Caco-2 (cell line): ENCODE data around the gene ANKRD61. TPM values are rescaled to one million over a fixed set of nuclear protein-coding genes. Genes with fewer than 3 reads are reported as not detected.

Experiments used
- BruUV-seq: library from RNA; stranded (reverse); fragments of 400-500 nt; replicated peaks from 2 replicates; lab custom pipeline; 2021; lab: Mats Ljungman, UMichigan
- CTCF ChIA-PET: fragments of 300-600 bp; sonication (Branson Sonifier 250); formaldehyde crosslinking; loops from one replicate; lab custom pipeline; 2022; ENCODE audit warnings: antibody characterized with exemption; lab: Charles Lee
- POLR2A ChIA-PET: fragments of 300-600 bp; sonication (Branson Sonifier 250); formaldehyde crosslinking; loops from one replicate; lab custom pipeline; 2022; ENCODE audit warnings: antibody characterized with exemption; lab: Charles Lee
- DNase-seq, 2 experiments: peaks; one replicate each; pipeline versions ENCODE4 v3.0.0 to v3.0.0-alpha.2; 2020 to 2022
- H3K27me3 ChIP-seq: replicated peaks from 2 replicates; pipeline ENCODE4 v1.6.0; 2011; ENCODE audit warnings: low read length; ENCODE audit not compliant: control insufficient read depth, insufficient read depth
- H3K36me3 ChIP-seq: 2 replicates; pipeline ENCODE4 v1.5.1; 2011; ENCODE audit warnings: low read length; ENCODE audit not compliant: control insufficient read depth, insufficient read depth
- H3K4me1 ChIP-seq: fragments of 250-450 bp; sonication (Bioruptor Pico); 2 replicates; pipeline ENCODE4 v1.5.1; 2020; ENCODE audit warnings: mild to moderate bottlenecking
- H3K4me3 ChIP-seq: 2 replicates; pipeline ENCODE4 v1.5.1; 2011; ENCODE audit warnings: low read depth, mild to moderate bottlenecking, control low read depth, low read length
- H3K9me3 ChIP-seq: fragments of 250-450 bp; sonication (Bioruptor Pico); 2 replicates; pipeline ENCODE4 v1.5.1; 2020; ENCODE audit warnings: mild to moderate bottlenecking, moderate library complexity
- H3K27ac Mint-ChIP-seq: one replicate; pipeline ENCODE4 v1.8.0; 2022; ENCODE audit warnings: mixed read lengths; ENCODE audit not compliant: unreplicated experiment
- H3K27me3 Mint-ChIP-seq: one replicate; pipeline ENCODE4 v1.8.0; 2022; ENCODE audit warnings: mixed read lengths; ENCODE audit not compliant: insufficient read depth, unreplicated experiment
- H3K36me3 Mint-ChIP-seq: one replicate; pipeline ENCODE4 v1.8.0; 2022; ENCODE audit warnings: mild to moderate bottlenecking, mixed read lengths; ENCODE audit not compliant: insufficient read depth, unreplicated experiment
- H3K4me1 Mint-ChIP-seq: one replicate; pipeline ENCODE4 v1.8.0; 2022; ENCODE audit warnings: low read depth, mixed read lengths; ENCODE audit not compliant: unreplicated experiment
- H3K4me3 Mint-ChIP-seq: one replicate; pipeline ENCODE4 v1.8.0; 2022; ENCODE audit warnings: mild to moderate bottlenecking, moderate library complexity, mixed read lengths; ENCODE audit not compliant: unreplicated experiment
- H3K9me3 Mint-ChIP-seq: one replicate; pipeline ENCODE4 v1.8.0; 2022; ENCODE audit warnings: mixed read lengths; ENCODE audit not compliant: unreplicated experiment
- CTCF ChIP-seq, 2 experiments: fragments of 200-600 bp in 1 of 2; IDR thresholded peaks; 1 replicate in 1 of 2; 2 replicates in 1 of 2; pipeline versions ENCODE4 v1.5.1 to v1.8.0; 2011 to 2022; ENCODE audit warnings: antibody characterized with exemption in 1 of 2, control low read depth in 1 of 2, inconsistent platforms in 1 of 2, low read depth in 1 of 2, low read length in 1 of 2, mild to moderate bottlenecking in 1 of 2, moderate library complexity in 1 of 2; ENCODE audit not compliant: insufficient read depth in 1 of 2, severe bottlenecking in 1 of 2, unreplicated experiment in 1 of 2
- intact Hi-C: fragments of 100-400 bp; cut with micrococcal nuclease; formaldehyde crosslinking; loops from one replicate; pipeline ENCODE4 v1.10.0; 2022; ENCODE audit not compliant: unreplicated experiment
- total RNA-seq: library from RNA; stranded (reverse); gene quantifications from 2 replicates; pipeline ENCODE4 v1.2.3, GENCODE V29; 2022

Gene ANKRD61
- total RNA-seq, 1 experiment from 2014 or later = 0.32 TPM

- POLR2A ChIA-PET = no interaction called here
- H3K27ac Mint-ChIP-seq = peak overlapping the region; percentile 9
- CTCF ChIA-PET = no interaction called here
- H3K9me3 Mint-ChIP-seq = no peaks in the 10 kb centered on the region
- TF ChIP-seq CTCF (IDR thresholded peaks at IDR 0.05; ENCODE audit: insufficient read depth in 1 of 2, low read depth in 1 of 2, low read length in 1 of 2, severe bottlenecking in 1 of 2, unreplicated experiment in 1 of 2) = no peak
- Histone ChIP-seq H3K36me3 (peaks cover 2% of the 10 kb centered on the region), H3K9me3 (no peaks in the 10 kb centered on the region), H3K27me3 (no peaks in the 10 kb centered on the region), H3K4me3 (no peak overlapping the region), H3K4me1 (peaks cover 20% of the 10 kb centered on the region)
- H3K27me3 Mint-ChIP-seq = no peaks in the 10 kb centered on the region
- intact Hi-C loops = no loop called here
- H3K4me3 Mint-ChIP-seq = no peak overlapping the region
- H3K36me3 Mint-ChIP-seq = peaks cover 100% of the 10 kb centered on the region
- DNase-seq = no peak
- H3K4me1 Mint-ChIP-seq = peaks cover 25% of the 10 kb centered on the region
- BruUV-seq = TSS peak; percentile 82
Measured at GRCh38 chr7:6023974-6024435, 7.2 kb upstream of the ANKRD61 start.

GRCh38 chr7:6026011-6026819 is 5.0 kb upstream of the ANKRD61 start:
- Mint-ChIP-seq H3K4me3 (no peak overlapping the region), H3K36me3 (peaks cover 100% of the 10 kb centered on the region), H3K27ac (peak overlapping the region; percentile 63), H3K27me3 (no peaks in the 10 kb centered on the region), H3K4me1 (peaks cover 4% of the 10 kb centered on the region), H3K9me3 (no peaks in the 10 kb centered on the region)
- peak; percentile 73 to 80 for DNase-seq
- H3K9me3 ChIP-seq = no peaks in the 10 kb centered on the region
- peaks cover 2% of the 10 kb centered on the region; the same call in 1 of the 2 replicates for H3K36me3 ChIP-seq
- BruUV-seq = no TSS peak
- H3K4me1 ChIP-seq = no peaks in the 10 kb centered on the region
- H3K4me3 ChIP-seq = no peak overlapping the region
- intact Hi-C loops = no loop called here
- H3K27me3 ChIP-seq = no peaks in the 10 kb centered on the region
- TF ChIP-seq CTCF (IDR thresholded peaks at IDR 0.05; ENCODE audit: insufficient read depth in 1 of 2, low read depth in 1 of 2, low read length in 1 of 2, severe bottlenecking in 1 of 2, unreplicated experiment in 1 of 2) = peak; percentile 38 to 63
- ChIA-PET CTCF (no interaction called here), POLR2A (interaction anchor here (0.5 to 1.6 kb wide), 2 partner anchors 17 to 31 kb away, joined by 5 to 7 read pairs; partner anchors contain the start of genes AIMP2 and PMS2)

GRCh38 chr7:6026820-6027311 is 4.3 kb upstream of the ANKRD61 start:
- no peaks in the 10 kb centered on the region for H3K9me3 Mint-ChIP-seq
- no TSS peak for BruUV-seq
- no peaks in the 10 kb centered on the region for H3K4me1 Mint-ChIP-seq
- ChIA-PET CTCF (interaction anchor here (0.5 to 0.7 kb wide), 2 partner anchors 43 to 458 kb away, joined by 3 to 4 read pairs; no protein-coding TSS in a partner anchor), POLR2A (interaction anchor here (0.5 to 1.6 kb wide), 3 partner anchors 18 to 31 kb away, joined by 5 to 7 read pairs (median 5); partner anchors contain the start of genes AIMP2 and PMS2)
- no peak overlapping the region for H3K4me3 Mint-ChIP-seq
- Histone ChIP-seq H3K36me3 (peaks cover 2% of the 10 kb centered on the region; the same call in 1 of the 2 replicates), H3K9me3 (no peaks in the 10 kb centered on the region), H3K4me1 (no peaks in the 10 kb centered on the region), H3K4me3 (no peak overlapping the region), H3K27me3 (no peaks in the 10 kb centered on the region)
- H3K27me3 Mint-ChIP-seq = no peaks in the 10 kb centered on the region
- peaks cover 100% of the 10 kb centered on the region for H3K36me3 Mint-ChIP-seq
- TF ChIP-seq CTCF (IDR thresholded peaks at IDR 0.05; ENCODE audit: insufficient read depth in 1 of 2, low read depth in 1 of 2, low read length in 1 of 2, severe bottlenecking in 1 of 2, unreplicated experiment in 1 of 2) = peak in 1 of 2 experiments; percentile 1
- intact Hi-C loops = no loop called here
- peak overlapping the region; percentile 63 for H3K27ac Mint-ChIP-seq
- no peak for DNase-seq
